T-helper 22 cell (primary cell): Measurements from ENCODE around the gene KDM3B.
A peak's percentile ranks its signal among the peaks of the same experiment; 100 is the strongest.
"Not testable (repeated sequence)": the region's sequence is repeated elsewhere in the genome, so short reads cannot be mapped to it uniquely, and the experiment has no call there.

Experiments
- DNase-seq: peaks from one replicate; pipeline ENCODE4 v3.0.0-alpha.2; 2020; ENCODE audit warnings: low read depth

Gene KDM3B

GRCh38 chr5:138389332-138389731, 36.8 kb downstream of the KDM3B start:
- DNase-seq = no peak

GRCh38 chr5:138389911-138390310, 37.4 kb downstream of the KDM3B start:
- DNase-seq = not testable (repeated sequence)

DNA sequence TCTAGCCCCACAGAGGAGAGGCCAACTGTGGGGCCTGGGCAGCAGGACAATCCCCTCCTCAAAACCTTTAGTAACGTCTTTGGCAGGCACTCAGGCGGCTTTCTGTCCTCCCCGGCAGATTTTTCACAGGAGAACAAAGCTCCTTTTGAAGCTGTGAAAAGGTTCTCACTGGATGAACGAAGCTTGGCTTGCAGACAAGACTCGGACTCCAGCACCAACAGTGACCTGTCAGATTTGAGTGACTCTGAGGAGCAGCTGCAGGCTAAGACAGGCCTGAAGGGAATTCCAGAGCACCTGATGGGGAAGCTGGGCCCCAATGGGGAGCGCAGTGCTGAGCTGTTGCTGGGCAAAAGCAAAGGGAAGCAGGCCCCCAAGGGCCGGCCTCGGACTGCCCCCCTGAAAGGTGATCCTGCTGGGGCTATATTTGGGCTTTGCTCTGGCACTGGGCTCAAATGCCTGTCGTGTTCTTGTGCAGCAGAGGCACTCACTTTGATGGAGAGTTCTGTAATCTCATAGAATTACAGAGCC, 39.4 kb downstream of the KDM3B start:
- no peak for DNase-seq

DNA sequence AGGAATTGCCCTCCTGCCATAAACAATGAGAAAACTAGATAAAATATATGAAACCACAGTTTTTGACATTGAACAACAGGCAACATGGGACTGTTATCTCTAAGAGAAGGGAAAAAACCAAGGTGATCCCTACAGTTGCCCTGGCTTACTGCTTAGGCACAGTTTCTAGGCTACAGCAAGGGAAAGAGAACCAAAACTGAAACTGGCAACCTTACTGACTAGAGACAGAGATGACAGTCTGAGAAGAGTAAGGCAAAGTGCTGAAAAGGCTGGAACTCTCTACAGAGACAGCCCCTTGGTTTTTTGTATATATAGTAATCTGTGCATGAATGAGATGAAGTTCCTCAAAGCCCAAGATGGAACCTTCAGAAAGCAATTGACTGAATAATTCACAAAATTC, 50.2 kb downstream of the KDM3B start:
- DNase-seq = no peak

GRCh38 chr5:138408023-138408422, 55.5 kb downstream of the KDM3B start:
- DNase-seq = no peak

DNA sequence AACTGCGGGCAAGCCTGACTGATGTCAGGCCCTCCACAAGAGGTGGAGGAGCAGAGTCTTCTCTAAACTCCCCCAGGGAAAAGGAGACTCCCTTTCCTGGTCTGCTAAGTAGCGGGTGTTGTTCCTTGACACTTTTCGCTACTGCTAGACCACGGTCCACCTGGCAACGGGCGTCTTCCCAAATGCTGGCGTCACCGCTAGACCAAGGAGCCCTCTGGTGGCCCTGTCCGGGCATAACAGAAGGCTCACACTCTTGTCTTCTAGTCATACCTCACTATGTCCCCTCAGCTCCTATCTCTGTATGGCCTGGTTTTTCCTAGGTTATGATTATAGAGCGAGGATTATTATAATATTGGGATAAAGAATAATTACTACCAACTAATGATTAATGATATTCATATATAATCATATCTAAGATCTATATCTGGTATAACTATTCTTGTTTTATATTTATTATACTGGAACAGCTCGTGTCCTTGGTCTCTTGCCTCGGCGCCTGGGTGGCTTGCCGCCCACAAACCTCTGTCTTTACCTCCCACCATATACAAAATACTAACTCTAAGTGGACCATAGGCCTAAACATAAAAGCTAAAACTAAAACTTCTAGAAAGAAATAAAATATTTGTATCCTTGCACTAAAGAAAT, 58.6 kb downstream of the KDM3B start:
- not testable (repeated sequence) for DNase-seq

DNA sequence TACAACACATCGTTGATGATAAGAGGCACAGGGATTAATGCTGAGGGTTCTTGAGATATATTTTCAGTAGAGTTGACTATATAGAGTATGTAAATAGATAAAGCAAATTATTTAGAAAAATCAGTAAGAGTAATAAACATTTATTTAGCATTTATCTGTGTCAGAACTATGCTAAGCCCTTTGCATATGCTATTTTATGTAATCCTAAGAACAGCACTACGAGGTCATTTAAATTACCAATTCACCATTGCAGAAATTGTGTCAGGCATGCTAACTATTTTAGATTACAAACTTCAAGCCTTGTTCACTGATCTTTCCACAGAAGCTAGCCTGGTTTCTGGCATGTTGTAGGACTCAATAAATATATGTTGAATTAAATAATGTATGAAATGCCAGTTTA, 66.0 kb downstream of the KDM3B start:
- DNase-seq = no peak

GRCh38 chr5:138425079-138425478, 72.6 kb downstream of the KDM3B start:
- no peak for DNase-seq

DNA sequence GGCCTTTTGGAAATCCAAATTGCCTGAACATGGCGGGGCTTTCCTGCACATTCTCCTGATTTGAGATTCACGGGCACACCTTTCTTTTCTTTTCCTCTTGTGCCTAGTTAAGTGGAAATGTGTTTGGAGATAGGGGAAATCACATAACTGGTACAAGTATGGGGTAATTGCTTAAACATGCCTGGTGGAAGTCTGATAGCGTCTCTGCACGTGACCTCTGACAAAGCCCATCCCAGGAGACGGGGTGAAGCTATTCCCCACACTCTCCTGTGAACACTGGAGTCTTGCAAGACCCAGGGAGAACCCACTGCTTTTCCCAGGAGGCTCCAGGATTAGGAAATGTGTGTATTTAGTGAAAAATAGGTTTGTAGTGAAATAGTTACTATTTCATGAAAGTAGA, 83.5 kb downstream of the KDM3B start:
- DNase-seq = no peak

GRCh38 chr5:138438003-138438723, 85.7 kb downstream of the KDM3B start:
- no peak for DNase-seq

DNA sequence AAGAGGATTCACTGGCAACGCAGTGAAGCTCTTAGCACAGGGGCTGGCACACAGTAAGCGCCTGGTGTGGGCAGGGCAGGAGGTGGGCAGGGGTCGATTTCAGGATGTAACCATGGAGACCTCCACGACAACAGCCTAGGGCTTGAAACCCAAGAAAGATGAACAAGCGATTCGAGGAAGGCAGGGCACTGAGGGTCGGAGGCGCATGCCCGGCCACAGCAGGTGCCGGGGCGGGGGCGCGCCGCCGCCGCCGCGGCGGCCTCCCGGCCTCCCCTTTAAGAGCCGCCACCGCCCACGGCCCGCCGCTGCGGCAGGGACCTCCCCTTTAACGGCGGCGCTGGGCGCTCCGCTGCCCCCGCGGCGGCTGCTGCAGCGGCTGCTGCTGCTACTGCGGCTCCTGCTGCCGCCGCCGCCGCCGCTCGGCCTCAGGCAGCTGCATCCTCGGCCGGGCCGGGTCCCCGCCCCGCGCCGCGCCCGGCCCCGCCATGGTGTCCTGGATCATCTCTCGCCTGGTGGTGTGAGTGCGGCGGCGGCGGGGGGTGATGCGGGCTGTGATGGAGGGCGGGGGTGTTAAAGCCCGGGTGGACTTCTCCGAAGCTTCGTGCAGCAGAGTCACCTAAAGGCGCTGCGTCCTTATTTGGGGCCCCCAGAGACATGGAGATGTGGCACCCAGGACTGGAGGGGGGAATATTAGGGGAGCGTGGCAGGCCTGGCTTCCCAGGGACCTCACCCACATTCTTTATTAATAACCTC, 86.4 kb downstream of the KDM3B start, which contains the start of gene REEP2:
Gene REEP2 (plus strand): TSS at position 334 of the 753 bp plus-strand sequence. CDS start 152 bp downstream, at position 486.
- DNase-seq = peak; percentile 36

GRCh38 chr5:138439477-138440158, 87.1 kb downstream of the KDM3B start:
- no peak for DNase-seq

DNA sequence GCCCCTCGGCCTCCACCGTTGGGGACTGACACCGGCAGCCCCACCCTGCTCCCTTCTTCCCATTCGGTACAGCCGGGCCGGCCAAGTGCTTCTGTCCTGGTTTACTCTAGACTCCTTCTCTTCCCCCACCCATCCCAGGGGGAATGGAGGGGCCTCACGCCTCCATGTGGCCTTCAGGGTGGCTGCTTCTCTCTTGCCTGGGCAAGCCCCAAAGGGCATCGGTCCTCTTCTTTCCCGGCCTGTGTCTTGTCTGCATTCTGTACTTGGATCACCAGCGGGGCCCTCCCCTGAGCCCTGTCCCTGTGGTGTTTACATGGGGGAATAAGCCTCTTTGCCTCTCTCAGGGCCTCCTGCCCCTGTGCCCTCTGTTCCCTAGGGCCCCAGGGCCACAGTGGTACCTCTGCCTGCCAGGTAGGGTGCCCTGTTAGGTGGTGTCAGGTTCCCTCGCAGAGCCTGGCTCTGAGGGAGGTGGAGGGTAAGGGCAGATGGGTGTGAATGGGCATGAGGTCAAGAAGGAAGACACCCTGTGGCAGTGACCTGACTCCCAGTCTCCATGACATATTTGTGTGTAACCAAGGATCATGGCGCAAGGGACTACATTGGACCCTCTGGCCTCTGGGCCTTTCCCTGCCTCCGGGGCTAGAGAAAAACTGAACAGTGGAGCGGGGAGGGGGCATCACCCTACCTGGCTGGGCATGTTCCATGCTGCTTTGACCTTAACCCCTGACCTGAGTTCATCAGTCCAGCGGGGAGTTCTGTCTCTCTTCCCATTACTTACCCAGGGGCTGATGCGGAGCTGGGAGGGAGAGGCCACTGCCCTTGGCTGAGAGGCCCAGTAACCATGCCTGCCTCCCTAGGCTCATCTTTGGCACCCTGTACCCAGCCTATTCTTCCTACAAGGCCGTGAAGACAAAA, 87.9 kb downstream of the KDM3B start:
- DNase-seq = no peak

DNA sequence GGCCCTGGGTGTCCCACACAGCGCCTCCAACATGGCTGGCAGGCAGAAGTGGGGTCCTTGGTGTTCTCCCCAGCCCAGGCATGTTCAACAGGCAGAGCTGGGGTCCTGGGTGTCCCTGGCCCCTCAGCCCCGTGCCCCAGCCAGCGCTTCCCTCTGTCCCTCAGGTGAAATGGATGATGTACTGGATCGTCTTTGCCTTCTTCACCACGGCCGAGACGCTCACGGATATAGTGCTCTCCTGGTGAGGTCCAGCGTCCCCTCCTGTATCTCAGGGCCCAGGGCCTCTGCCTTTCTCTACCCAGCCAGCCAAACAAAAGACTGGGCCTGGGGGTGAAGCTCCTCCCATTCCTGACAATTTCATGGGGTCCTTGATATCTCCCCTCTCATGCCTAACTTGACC, 88.7 kb downstream of the KDM3B start:
- no peak for DNase-seq

DNA sequence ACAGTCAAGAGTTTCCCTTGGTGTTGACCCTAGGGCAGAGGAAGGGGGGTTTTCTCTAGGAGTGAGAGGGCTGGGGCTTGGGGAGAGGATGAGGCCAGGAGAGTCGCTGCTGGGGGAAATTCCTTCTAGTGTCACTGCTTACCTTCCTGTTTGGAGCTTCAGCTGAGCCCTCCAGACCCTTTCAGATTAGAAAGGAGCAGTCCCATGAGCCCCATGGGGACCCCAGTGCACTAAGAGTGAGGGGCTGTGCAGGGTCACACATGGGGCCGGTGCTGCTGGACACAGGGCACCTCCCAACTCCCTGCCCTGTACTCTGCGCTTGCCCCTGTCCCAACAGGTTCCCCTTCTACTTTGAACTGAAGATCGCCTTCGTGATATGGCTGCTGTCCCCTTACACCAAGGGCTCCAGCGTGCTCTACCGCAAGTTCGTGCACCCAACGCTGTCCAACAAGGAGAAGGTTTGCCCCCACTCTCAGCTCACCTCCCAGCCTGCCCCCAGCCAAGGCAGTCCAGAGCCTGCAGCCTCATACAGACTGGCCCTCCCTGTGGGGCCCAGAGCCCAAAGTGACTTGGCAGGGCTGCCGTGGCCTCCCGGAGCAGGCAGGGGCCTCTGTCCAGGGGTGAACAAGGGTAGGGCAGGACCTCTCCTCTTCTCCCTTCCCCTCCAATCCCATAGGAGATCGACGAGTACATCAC, 91.7 kb downstream of the KDM3B start:
- DNase-seq = no peak

DNA sequence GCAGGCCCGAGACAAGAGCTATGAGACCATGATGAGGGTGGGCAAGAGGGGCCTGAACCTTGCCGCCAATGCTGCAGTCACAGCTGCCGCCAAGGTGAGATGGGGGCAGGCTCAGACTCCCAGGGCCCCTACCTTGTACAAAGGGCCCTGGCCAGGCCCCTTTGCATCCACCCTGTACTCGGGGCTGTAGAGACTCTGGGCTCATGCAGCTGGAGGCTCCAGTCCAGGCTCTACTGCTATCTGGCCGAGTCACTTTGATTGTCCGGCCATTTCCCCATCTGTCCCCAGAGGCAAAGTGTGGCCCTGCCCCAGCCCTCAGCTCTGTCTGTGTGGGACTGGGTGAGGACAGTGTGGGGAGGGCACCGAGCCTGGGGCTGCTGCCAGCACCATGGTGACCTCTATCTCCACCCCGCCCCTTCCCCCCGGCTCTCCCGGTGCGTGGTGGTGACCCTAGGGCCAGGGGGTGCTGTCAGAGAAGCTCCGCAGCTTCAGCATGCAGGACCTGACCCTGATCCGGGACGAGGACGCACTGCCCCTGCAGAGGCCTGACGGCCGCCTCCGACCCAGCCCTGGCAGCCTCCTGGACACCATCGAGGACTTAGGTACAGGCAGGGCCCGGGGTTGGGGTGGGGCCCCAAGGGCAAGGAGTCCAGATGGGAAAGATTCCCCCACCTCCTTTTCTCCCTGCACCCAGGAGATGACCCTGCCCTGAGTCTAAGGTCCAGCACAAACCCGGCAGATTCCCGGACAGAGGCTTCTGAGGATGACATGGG, 92.5 kb downstream of the KDM3B start:
- DNase-seq = no peak

DNA sequence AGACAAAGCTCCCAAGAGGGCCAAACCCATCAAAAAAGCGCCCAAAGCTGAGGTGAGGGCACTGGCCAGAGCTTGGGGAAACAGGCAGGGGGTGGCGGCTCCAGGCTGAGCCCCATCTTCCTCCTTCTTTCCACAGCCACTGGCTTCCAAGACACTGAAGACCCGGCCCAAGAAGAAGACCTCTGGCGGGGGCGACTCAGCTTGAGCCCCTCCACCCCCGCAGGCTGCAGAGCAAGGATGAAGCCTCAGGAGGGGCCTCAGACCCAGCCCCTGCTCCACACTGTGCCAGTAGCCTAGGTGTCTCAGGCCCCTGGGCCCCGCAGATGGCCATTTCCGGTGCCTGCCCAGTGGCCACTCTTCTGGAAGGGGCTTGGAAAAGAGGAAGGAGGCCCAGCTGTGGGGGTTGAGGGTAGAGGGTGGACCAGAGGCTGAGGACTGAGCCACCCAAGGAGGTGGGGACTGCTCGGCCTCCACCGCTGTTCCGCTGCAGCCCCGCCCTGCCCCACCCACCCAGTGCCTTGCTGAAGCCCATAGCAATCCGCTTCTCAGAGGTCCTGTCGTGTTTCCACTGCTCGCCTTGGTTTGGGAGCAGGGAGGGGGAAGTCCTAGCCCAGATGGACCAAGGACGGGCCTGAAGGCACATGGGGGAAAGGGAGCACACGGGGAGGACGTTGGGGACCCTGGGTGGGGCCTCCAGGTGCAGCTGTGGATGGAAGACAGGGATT, 93.2 kb downstream of the KDM3B start:
- no peak for DNase-seq

GRCh38 chr5:138448070-138448469, 95.6 kb downstream of the KDM3B start:
- DNase-seq = no peak
